CD4-positive, alpha-beta T cell (primary cell): Measurements from ENCODE around the gene ZBTB22. TPM values are rescaled to one million over a fixed set of nuclear protein-coding genes. Genes with fewer than 3 reads are reported as not detected.
"Not testable (repeated sequence)": the region's sequence is repeated elsewhere in the genome, so short reads cannot be mapped to it uniquely, and the experiment has no call there.

Source experiments
- ATAC-seq: fragments of 200-7000 bp; cut with Tn5 transposase; one replicate; pipeline ENCODE4 v1.10.0; 2022; ENCODE audit warnings: mild to moderate bottlenecking; ENCODE audit not compliant: poor library complexity
- CTCF ChIA-PET: fragments of 350-600 bp; sonication (Branson Sonifier 250); formaldehyde crosslinking; loops from one replicate; lab custom pipeline; 2021; ENCODE audit warnings: antibody characterized with exemption, inconsistent platforms; lab: Charles Lee
- POLR2A ChIA-PET: fragments of 350-600 bp; sonication (Branson Sonifier 250); formaldehyde crosslinking; loops from one replicate; lab custom pipeline; 2021; ENCODE audit warnings: antibody characterized with exemption, inconsistent platforms; lab: Charles Lee
- DNase-seq, 14 experiments: peaks; one replicate each; pipeline ENCODE4 v3.0.0-alpha.2; 2013 to 2020; ENCODE audit warnings: mixed read lengths in 2 of 14
- H3K27ac ChIP-seq, 2 donors: one replicate each; pipeline versions ENCODE4 v1.5.1 to v1.7.0; 2013; ENCODE audit warnings: low read length in 2 of 2, low read depth in 1 of 2, mild to moderate bottlenecking in 1 of 2
- H3K27me3 ChIP-seq, 2 experiments: 1 replicate in 1 of 2; 2 replicates in 1 of 2; pipeline versions ENCODE4 v1.6.1 to v1.7.0; 2013; ENCODE audit warnings: low read length in 2 of 2, control low read depth in 1 of 2, mild to moderate bottlenecking in 1 of 2, moderate library complexity in 1 of 2; ENCODE audit not compliant: insufficient read depth in 2 of 2, control insufficient read depth in 1 of 2
- H3K36me3 ChIP-seq: one replicate; pipeline ENCODE4 v1.6.1; 2013; ENCODE audit warnings: low read length, control low read depth; ENCODE audit not compliant: insufficient read depth
- H3K4me1 ChIP-seq: one replicate; pipeline ENCODE4 v1.6.1; 2013; ENCODE audit warnings: low read length, control low read depth; ENCODE audit not compliant: insufficient read depth
- H3K4me3 ChIP-seq: one replicate; pipeline ENCODE4 v1.5.1; 2013; ENCODE audit warnings: mild to moderate bottlenecking, low read length, moderate library complexity
- H3K9me3 ChIP-seq, 2 experiments: 1 replicate in 1 of 2; 2 replicates in 1 of 2; pipeline versions ENCODE4 v1.6.1 to v1.7.0; 2013; ENCODE audit warnings: low read length in 2 of 2, mild to moderate bottlenecking in 2 of 2, control low read depth in 1 of 2, moderate library complexity in 1 of 2; ENCODE audit not compliant: control insufficient read depth in 1 of 2, insufficient read depth in 1 of 2
- H3K27ac Mint-ChIP-seq: one replicate; pipeline ENCODE4 v1.8.0; 2020; ENCODE audit warnings: mixed read lengths
- H3K27me3 Mint-ChIP-seq: one replicate; pipeline ENCODE4 v1.8.0; 2021; ENCODE audit warnings: mixed read lengths
- H3K36me3 Mint-ChIP-seq: one replicate; pipeline ENCODE4 v1.8.0; 2021; ENCODE audit warnings: low read depth, mixed read lengths
- H3K4me1 Mint-ChIP-seq: one replicate; pipeline ENCODE4 v1.8.0; 2021; ENCODE audit warnings: low read depth, mixed read lengths
- H3K4me3 Mint-ChIP-seq: one replicate; pipeline ENCODE4 v1.8.0; 2020; ENCODE audit warnings: mild to moderate bottlenecking, mixed read lengths
- H3K9me3 Mint-ChIP-seq: one replicate; pipeline ENCODE4 v1.8.0; 2020; ENCODE audit warnings: mixed read lengths
- CTCF ChIP-seq: fragments of 200-600 bp; IDR thresholded peaks from one replicate; pipeline ENCODE4 v1.8.0; 2022; ENCODE audit warnings: antibody characterized with exemption, mild to moderate bottlenecking
- intact Hi-C, 2 experiments: fragments of 100-400 bp; cut with DNase I in 1 of 2; cut with micrococcal nuclease in 1 of 2; formaldehyde crosslinking; loops; one replicate each; pipeline versions ENCODE4 v1.15.1 to v1.9.0; 2023 to 2025; cut with DNase I, micrococcal nuclease
- total RNA-seq, 174 experiments: library from RNA in 2 of 174; stranded (reverse) in 2 of 174; gene quantifications; one replicate each; pipeline ENCODE4 v1.2.3 and lab custom pipeline; 2021 to 2026

ZBTB22 gene
- total RNA-seq, 2 experiments from 2014 or later, result 11.6 to 13.6 TPM

- peaks cover 62% of the 10 kb centered on the region for H3K36me3 ChIP-seq
- no peak for ATAC-seq
- CTCF ChIA-PET, result interaction anchor here (1.2 kb wide), 1 partner anchor 38 kb away, joined by 4 read pairs; no protein-coding TSS in a partner anchor
Measured at GRCh38 chr6:33286946-33287914, 30.3 kb downstream of the ZBTB22 start.

GRCh38 chr6:33285214-33285613 lies 32.3 kb downstream of the ZBTB22 start:
- H3K4me1 ChIP-seq, result peaks cover 34% of the 10 kb centered on the region
- H3K27ac Mint-ChIP-seq, H3K27me3 ChIP-seq, H3K9me3 ChIP-seq, ATAC-seq, H3K9me3 Mint-ChIP-seq, H3K4me3 ChIP-seq, CTCF ChIA-PET, intact Hi-C loops, H3K27ac ChIP-seq, H3K27me3 Mint-ChIP-seq, H3K4me3 Mint-ChIP-seq, DNase-seq: not testable (repeated sequence)
- POLR2A ChIA-PET, result interaction anchor here (1.3 kb wide), 1 partner anchor 60 kb away, joined by 3 read pairs; no protein-coding TSS in a partner anchor
- peaks cover 60% of the 10 kb centered on the region for H3K36me3 ChIP-seq
- Mint-ChIP-seq H3K36me3 (peaks cover 66% of the 10 kb centered on the region), H3K4me1 (peaks cover 34% of the 10 kb centered on the region)

More at GRCh38 chr6:33286946-33287914, 30.3 kb downstream of the ZBTB22 start:
- Mint-ChIP-seq H3K4me1 (peaks cover 45% of the 10 kb centered on the region), H3K36me3 (peaks cover 69% of the 10 kb centered on the region), H3K27ac (peak overlapping the region; percentile 73), H3K9me3 (no peaks in the 10 kb centered on the region), H3K4me3 (peak overlapping the region; percentile 97), H3K27me3 (no peaks in the 10 kb centered on the region)
- Histone ChIP-seq H3K4me1 (peaks cover 39% of the 10 kb centered on the region), H3K27me3 (no peaks in the 10 kb centered on the region), H3K9me3 (no peaks in the 10 kb centered on the region), H3K27ac (no peak overlapping the region), H3K4me3 (no peak overlapping the region)
- intact Hi-C loops, result no loop called here
- no peak for TF ChIP-seq CTCF
- no peak for DNase-seq
- POLR2A ChIA-PET, result interaction anchor here (0.9 to 5.0 kb wide), 6 partner anchors 10 to 57 kb away, joined by 3 to 105 read pairs (median 55); partner anchors contain the start of genes B3GALT4, RGL2, RPS18 and VPS52

GRCh38 chr6:33280539-33280938 lies 37.0 kb downstream of the ZBTB22 start:
- Histone ChIP-seq H3K36me3 (peaks cover 72% of the 10 kb centered on the region), H3K27me3 (no peaks in the 10 kb centered on the region), H3K4me3 (no peak overlapping the region), H3K9me3 (no peaks in the 10 kb centered on the region), H3K27ac (no peak overlapping the region), H3K4me1 (peaks cover 51% of the 10 kb centered on the region)
- no peaks in the 10 kb centered on the region for H3K27me3 Mint-ChIP-seq
- H3K36me3 Mint-ChIP-seq, result peaks cover 72% of the 10 kb centered on the region
- H3K4me1 Mint-ChIP-seq, result peaks cover 33% of the 10 kb centered on the region
- no peak for DNase-seq
- no peak for ATAC-seq
- POLR2A ChIA-PET, result interaction anchor here (1.1 to 1.6 kb wide), 2 partner anchors 9 kb away, joined by 3 to 7 read pairs; partner anchors contain the start of genes PFDN6, RPS18, VPS52 and WDR46
- CTCF ChIA-PET, result interaction anchor here (0.9 kb wide), 1 partner anchor 32 kb away, joined by 3 read pairs; no protein-coding TSS in a partner anchor
- intact Hi-C loops, result no loop called here
- no peak for TF ChIP-seq CTCF
- peak overlapping the region; percentile 12 for H3K4me3 Mint-ChIP-seq
- H3K27ac Mint-ChIP-seq, result peak overlapping the region; percentile 58
- no peaks in the 10 kb centered on the region for H3K9me3 Mint-ChIP-seq
